NT2/D1 (cell line): ENCODE measurements around the gene CHST4.

ENCODE experiments used
- SUZ12 ChIP-seq: IDR thresholded peaks from 2 replicates; pipeline ENCODE4 v1.6.1; 2011; ENCODE audit not compliant: insufficient read length, insufficient read depth; ENCODE audit errors: extremely low read depth
- YY1 ChIP-seq: IDR thresholded peaks from 2 replicates; pipeline ENCODE4 v1.6.1; 2011; ENCODE audit not compliant: insufficient read length, insufficient read depth

GRCh38 chr16:71584543-71585317 is 58.5 kb downstream of the CHST4 start:
- TF ChIP-seq YY1 (no peak), SUZ12 (no peak)
